Mucosa of descending colon (tissue), 3 donors: Measurements from ENCODE around the gene TMEM233. TPM values are rescaled to one million over a fixed set of nuclear protein-coding genes. Genes with fewer than 3 reads are reported as not detected.
A peak's percentile ranks its signal among the peaks of the same experiment; 100 is the strongest.

Experiments
- ATAC-seq: fragments of 200-7000 bp; cut with Tn5 transposase; one replicate; pipeline ENCODE4 v1.9.1; 2020; ENCODE audit warnings: mild to moderate bottlenecking, moderate library complexity
- DNase-seq, 3 donors: peaks; one replicate each; pipeline ENCODE4 v3.0.0-alpha.2; 2020
- H3K36me3 ChIP-seq: fragments of 200-600 bp; one replicate; pipeline ENCODE4 v1.8.0; 2021; ENCODE audit warnings: low read depth, mild to moderate bottlenecking
- H3K4me1 ChIP-seq: fragments of 200-600 bp; one replicate; pipeline ENCODE4 v1.8.0; 2021; ENCODE audit warnings: low read depth, mild to moderate bottlenecking
- H3K4me3 ChIP-seq: fragments of 200-600 bp; one replicate; pipeline ENCODE4 v1.8.0; 2021; ENCODE audit warnings: mild to moderate bottlenecking
- H3K9me3 ChIP-seq: fragments of 200-600 bp; one replicate; pipeline ENCODE4 v1.8.0; 2021; ENCODE audit warnings: mild to moderate bottlenecking
- intact Hi-C, 2 donors: fragments of 100-400 bp; cut with DNase I in 1 of 2; cut with micrococcal nuclease in 1 of 2; formaldehyde crosslinking; loops; one replicate each; pipeline versions ENCODE4 v1.11.0 to v1.11.1; 2022; cut with DNase I, micrococcal nuclease
- total RNA-seq, 3 donors: library from RNA; stranded (reverse); fragmentation: NEBNext Ultra II Directional in 2 of 3; extraction: Animal tissue kit (Norgen Biotek cat#: 25700) in 2 of 3; gene quantifications; one replicate each; pipeline versions ENCODE4 v1.2.1 to v1.2.4, GENCODE V29; 2021 to 2023
- TF ChIP-seq, protein P1 (sequence below): fragments of 200-600 bp; IDR thresholded peaks from one replicate; pipeline ENCODE4 v1.8.0; 2022; ENCODE audit warnings: antibody characterized with exemption, mild to moderate bottlenecking
- donor health status: DM: no; HTN: no; CAD: no; lungs with moderate emphysema.
- donor health status: DM: no; HTN: no; CAD: no.
- donor health status: DM: no; HTN: yes; CAD: no.

TMEM233 gene
- total RNA-seq, 3 donors from 2014 or later = 0.27 to 0.63 TPM; not detected in 1

DNA sequence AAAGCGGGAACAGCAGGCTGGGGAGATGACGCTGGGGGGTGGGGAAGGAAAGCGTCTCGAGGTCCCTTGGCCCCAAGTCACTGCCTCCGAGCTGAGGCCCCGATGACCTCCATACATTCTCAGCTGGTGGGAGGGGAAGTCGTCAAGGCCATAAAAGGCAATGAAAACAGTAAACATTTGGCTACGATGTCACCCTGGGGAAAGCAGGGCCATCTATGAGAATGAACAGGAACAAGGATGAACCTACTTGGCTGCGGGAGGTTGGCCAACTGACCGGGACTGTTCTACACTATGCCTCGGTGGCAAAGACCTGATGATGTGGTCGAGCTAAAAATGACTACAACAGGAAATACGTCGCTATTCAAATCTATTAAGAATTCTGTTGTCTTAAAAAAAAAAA lies 93.8 kb downstream of the TMEM233 start:
- Histone ChIP-seq H3K4me1 (peaks cover 29% of the 10 kb centered on the region), H3K4me3 (no peak overlapping the region), H3K9me3 (no peaks in the 10 kb centered on the region), H3K36me3 (no peaks in the 10 kb centered on the region)
- intact Hi-C loops = no loop called here
- peak; percentile 1 for ATAC-seq
- DNase-seq = no peak
- TF ChIP-seq, protein P1, sequence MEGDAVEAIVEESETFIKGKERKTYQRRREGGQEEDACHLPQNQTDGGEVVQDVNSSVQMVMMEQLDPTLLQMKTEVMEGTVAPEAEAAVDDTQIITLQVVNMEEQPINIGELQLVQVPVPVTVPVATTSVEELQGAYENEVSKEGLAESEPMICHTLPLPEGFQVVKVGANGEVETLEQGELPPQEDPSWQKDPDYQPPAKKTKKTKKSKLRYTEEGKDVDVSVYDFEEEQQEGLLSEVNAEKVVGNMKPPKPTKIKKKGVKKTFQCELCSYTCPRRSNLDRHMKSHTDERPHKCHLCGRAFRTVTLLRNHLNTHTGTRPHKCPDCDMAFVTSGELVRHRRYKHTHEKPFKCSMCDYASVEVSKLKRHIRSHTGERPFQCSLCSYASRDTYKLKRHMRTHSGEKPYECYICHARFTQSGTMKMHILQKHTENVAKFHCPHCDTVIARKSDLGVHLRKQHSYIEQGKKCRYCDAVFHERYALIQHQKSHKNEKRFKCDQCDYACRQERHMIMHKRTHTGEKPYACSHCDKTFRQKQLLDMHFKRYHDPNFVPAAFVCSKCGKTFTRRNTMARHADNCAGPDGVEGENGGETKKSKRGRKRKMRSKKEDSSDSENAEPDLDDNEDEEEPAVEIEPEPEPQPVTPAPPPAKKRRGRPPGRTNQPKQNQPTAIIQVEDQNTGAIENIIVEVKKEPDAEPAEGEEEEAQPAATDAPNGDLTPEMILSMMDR = no peak

DNA sequence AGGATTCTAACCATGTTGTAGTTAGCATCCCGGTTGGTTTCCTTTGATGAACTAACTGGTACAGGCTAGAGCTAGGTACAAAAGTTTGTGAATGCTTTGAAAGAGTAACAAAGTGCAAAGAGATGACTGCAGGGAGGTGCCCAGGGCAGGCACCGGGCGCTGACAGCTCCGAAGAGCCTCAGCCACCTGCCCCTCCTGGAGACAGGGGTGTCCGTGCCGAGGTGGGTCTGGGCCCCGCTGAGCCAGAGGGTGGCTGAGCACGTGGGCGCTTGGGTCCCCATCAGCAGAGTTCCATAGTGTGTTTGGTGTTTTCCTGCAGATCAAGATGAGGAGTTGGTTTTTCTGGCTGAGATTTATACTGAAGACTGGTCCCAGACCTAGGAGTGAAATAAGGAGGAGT lies 94.3 kb downstream of the TMEM233 start:
- no peak for DNase-seq
- ATAC-seq = no peak
- no peaks in the 10 kb centered on the region for H3K36me3 ChIP-seq
- H3K9me3 ChIP-seq = no peaks in the 10 kb centered on the region
- TF ChIP-seq, protein P1 = no peak
- peaks cover 29% of the 10 kb centered on the region for H3K4me1 ChIP-seq
- H3K4me3 ChIP-seq = no peak overlapping the region
- intact Hi-C loops = no loop called here

DNA sequence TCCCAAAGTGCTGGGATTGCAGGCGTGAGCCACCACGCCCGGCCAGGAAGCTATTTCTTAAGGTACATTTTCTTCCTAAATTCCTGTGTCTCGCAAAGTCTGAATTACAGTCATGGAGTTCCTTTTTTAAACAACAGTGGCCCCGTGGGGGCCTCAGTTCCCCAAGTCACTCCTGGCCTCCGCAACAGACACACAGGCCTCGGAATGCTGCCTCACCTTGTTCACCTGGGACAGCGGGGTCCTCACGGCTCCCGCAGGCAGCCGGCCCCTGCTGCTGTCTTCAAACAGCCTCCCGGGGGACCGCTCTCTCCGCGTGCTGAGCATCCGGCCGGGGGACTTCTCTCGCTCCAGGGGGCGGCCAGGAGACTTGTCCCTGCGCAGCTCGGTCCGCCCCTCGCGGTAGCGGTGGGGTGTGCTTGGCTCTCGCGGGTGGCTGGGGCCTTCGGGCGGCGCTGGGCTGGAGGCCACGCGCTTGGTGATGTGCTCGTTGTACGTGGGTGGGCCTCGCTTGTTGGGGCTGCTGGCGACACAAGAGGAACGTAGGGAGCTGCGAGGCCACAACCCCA lies 96.4 kb downstream of the TMEM233 start:
- H3K9me3 ChIP-seq = no peaks in the 10 kb centered on the region
- ATAC-seq = no peak
- TF ChIP-seq, protein P1 = no peak
- H3K4me1 ChIP-seq = peaks cover 33% of the 10 kb centered on the region
- H3K36me3 ChIP-seq = no peaks in the 10 kb centered on the region
- no peak overlapping the region for H3K4me3 ChIP-seq
- DNase-seq = no peak
- intact Hi-C loops = no loop called here

DNA sequence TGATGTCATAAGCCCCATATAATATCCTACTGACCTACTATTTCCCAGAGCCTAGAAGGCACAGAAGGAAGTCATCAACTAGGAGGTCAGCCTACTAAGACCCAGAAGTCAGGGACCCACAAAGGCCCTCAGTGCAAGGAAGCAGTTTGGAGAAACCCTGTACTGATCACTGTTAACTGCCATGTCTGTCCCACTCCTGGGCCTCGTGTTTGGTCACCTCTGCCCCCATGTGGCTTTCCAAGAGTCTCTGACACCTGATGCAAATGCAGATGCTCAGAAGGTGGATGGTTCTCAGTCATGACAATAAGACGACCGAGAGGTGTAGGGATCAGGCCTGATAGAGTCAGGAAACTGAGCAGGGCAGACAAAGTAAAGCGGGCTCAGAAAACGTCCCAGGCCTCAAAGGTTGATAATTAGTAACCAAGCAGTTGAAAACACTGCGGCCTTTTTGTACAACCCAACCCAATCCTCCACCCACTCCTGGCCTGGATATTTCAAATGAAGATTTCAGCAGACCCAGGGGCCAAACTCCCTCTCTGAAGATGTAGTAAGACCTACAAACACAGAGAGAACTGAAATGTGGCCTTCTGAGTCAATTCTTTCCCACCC lies 97.7 kb downstream of the TMEM233 start:
- TF ChIP-seq, protein P1 = no peak
- Histone ChIP-seq H3K4me3 (no peak overlapping the region), H3K9me3 (no peaks in the 10 kb centered on the region), H3K4me1 (peaks cover 33% of the 10 kb centered on the region), H3K36me3 (no peaks in the 10 kb centered on the region)
- intact Hi-C loops = no loop called here
- no peak for DNase-seq
- no peak for ATAC-seq

DNA sequence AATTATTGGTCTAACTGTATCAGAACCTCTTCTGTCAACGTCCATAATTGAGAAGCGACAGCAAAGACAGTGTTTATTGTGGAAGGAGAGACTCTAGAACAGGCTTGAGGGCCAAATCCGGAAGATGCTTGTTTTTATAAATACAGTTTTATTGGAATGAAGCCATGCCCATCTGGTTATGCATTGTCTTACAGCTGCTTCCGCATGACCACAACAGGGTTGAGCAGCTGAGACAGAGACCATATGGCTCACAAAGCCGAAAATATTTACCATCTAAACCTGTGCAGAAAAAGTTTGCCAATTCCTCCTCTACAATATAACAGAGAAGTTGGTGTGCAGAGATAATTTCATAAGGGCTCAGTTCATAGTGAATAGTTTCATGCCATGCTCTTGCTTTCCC lies 98.8 kb downstream of the TMEM233 start:
- no peak overlapping the region for H3K4me3 ChIP-seq
- TF ChIP-seq, protein P1 = no peak
- peak; percentile 42 for ATAC-seq
- H3K9me3 ChIP-seq = no peaks in the 10 kb centered on the region
- H3K36me3 ChIP-seq = no peaks in the 10 kb centered on the region
- DNase-seq = no peak
- intact Hi-C loops = no loop called here
- peaks cover 32% of the 10 kb centered on the region for H3K4me1 ChIP-seq

Other genes with a start within 250 kb of the TMEM233 start
- 100 to 1,000 TPM in 1 of 3 donors, 10 to 100 TPM in 2; 63.8 to 127 (median 90.1) TPM for gene PRKAB1, start 74.4 kb downstream of the TMEM233 start, total RNA-seq